ENCODE results near the gene ADGRB3.
"Not testable (repeated sequence)": the region's sequence is repeated elsewhere in the genome, so short reads cannot be mapped to it uniquely, and the experiment has no call there.

Gene ADGRB3

GRCh38 chr6:68978411-68978810 is 343.3 kb downstream of the ADGRB3 start:
- no peak for TF ChIP-seq CTCF (IDR thresholded peaks at IDR 0.05; ENCODE audit: low read depth, low read length)
- peak in 1 of 2 donors; percentile 9 for DNase-seq (ENCODE audit: low read depth in 2 of 2)
- H3K4me3 ChIP-seq (replicated peaks in 1 of 2; ENCODE audit: low read depth in 2 of 2, low read length in 2 of 2): no peak overlapping the region

GRCh38 chr6:68981668-68982067 is 346.6 kb downstream of the ADGRB3 start:
- not testable (repeated sequence) for H3K4me3 ChIP-seq (replicated peaks in 1 of 2; ENCODE audit: low read depth in 2 of 2, low read length in 2 of 2); DNase-seq (ENCODE audit: low read depth in 2 of 2)

GRCh38 chr6:68988698-68989097 is 353.6 kb downstream of the ADGRB3 start:
- TF ChIP-seq CTCF (IDR thresholded peaks at IDR 0.05; ENCODE audit: low read depth, low read length): no peak
- no peak for DNase-seq (ENCODE audit: low read depth in 2 of 2)
- H3K4me3 ChIP-seq (replicated peaks in 1 of 2; ENCODE audit: low read depth in 2 of 2, low read length in 2 of 2): no peak overlapping the region

- H3K4me3 ChIP-seq (replicated peaks in 1 of 2; ENCODE audit: low read depth in 2 of 2, low read length in 2 of 2): no peak overlapping the region
- TF ChIP-seq CTCF (IDR thresholded peaks at IDR 0.05; ENCODE audit: low read depth, low read length): no peak
- no peak for DNase-seq (ENCODE audit: low read depth in 2 of 2)
Measured at GRCh38 chr6:68990317-68990716, 355.2 kb downstream of the ADGRB3 start.

- H3K4me3 ChIP-seq (replicated peaks in 1 of 2; ENCODE audit: low read depth in 2 of 2, low read length in 2 of 2): no peak overlapping the region
- no peak for TF ChIP-seq CTCF (IDR thresholded peaks at IDR 0.05; ENCODE audit: low read depth, low read length)
- DNase-seq (ENCODE audit: low read depth in 2 of 2): no peak
Measured at GRCh38 chr6:68993911-68994310, 358.8 kb downstream of the ADGRB3 start.

- H3K4me3 ChIP-seq (replicated peaks in 1 of 2; ENCODE audit: low read depth in 2 of 2, low read length in 2 of 2): no peak overlapping the region
- peak; percentile 11 to 40 for DNase-seq (ENCODE audit: low read depth in 2 of 2)
- no peak for TF ChIP-seq CTCF (IDR thresholded peaks at IDR 0.05; ENCODE audit: low read depth, low read length)
Measured at GRCh38 chr6:68994521-68994920, 359.4 kb downstream of the ADGRB3 start.

GRCh38 chr6:69005199-69005598 is 370.1 kb downstream of the ADGRB3 start:
- TF ChIP-seq CTCF (IDR thresholded peaks at IDR 0.05; ENCODE audit: low read depth, low read length): no peak
- H3K4me3 ChIP-seq (replicated peaks in 1 of 2; ENCODE audit: low read depth in 2 of 2, low read length in 2 of 2): no peak overlapping the region
- DNase-seq (ENCODE audit: low read depth in 2 of 2): peak in 1 of 2 donors; percentile 89
